ENCODE data around the gene PRAMEF25. TPM values are rescaled to one million over a fixed set of nuclear protein-coding genes. Genes with fewer than 3 reads are reported as not detected.
"Not testable (repeated sequence)": the region's sequence is repeated elsewhere in the genome, so short reads cannot be mapped to it uniquely, and the experiment has no call there.

Gene PRAMEF25
- total RNA-seq = not detected
- total RNA-seq (2013) = not detected
- total RNA-seq = 0 reads per million in 29 experiments

GRCh38 chr1:13070474-13070873, at the start of gene PRAMEF25:
Gene PRAMEF25, plus strand, starts transcription at chr1:13070774. Its CDS starts 2,920 bp downstream, at chr1:13073694.
- H3K4me3 ChIP-seq (ENCODE audit: control insufficient read depth in 1 of 2, extremely low read depth in 1 of 2, low read length in 1 of 2); H3K27me3 ChIP-seq (replicated peaks in 1 of 2; ENCODE audit: control insufficient read depth in 2 of 2, extremely low read depth in 1 of 2, insufficient read depth in 2 of 2, low read length in 1 of 2); CTCF ChIA-PET; H3K36me3 Mint-ChIP-seq; H3K4me1 Mint-ChIP-seq; H3K36me3 ChIP-seq (ENCODE audit: control insufficient read depth in 2 of 2, extremely low read depth in 1 of 2, insufficient read depth in 1 of 2, low read length in 1 of 2); ATAC-seq (replicated peaks in 1 of 4); POLR2A ChIA-PET; DNase-seq; H3K4me1 ChIP-seq (ENCODE audit: control insufficient read depth in 1 of 2, extremely low read depth in 1 of 2, insufficient read depth in 2 of 2, low read length in 2 of 2); H3K27me3 Mint-ChIP-seq; H3K9me3 ChIP-seq; H3K27ac ChIP-seq (ENCODE audit: low read length); H3K9me3 Mint-ChIP-seq; H3K27ac Mint-ChIP-seq; H3K4me3 Mint-ChIP-seq: not testable (repeated sequence)
- no CpG with 5 or more reads among the region's 4 CpGs for WGBS (ENCODE audit: insufficient coverage)

GRCh38 chr1:13056475-13056874, 14.1 kb upstream of the PRAMEF25 start, which contains the start of gene PRAMEF27:
Gene PRAMEF27, minus strand, starts transcription at chr1:13056575. Its CDS starts 2,916 bp downstream, at chr1:13053659.
- H3K36me3 ChIP-seq (ENCODE audit: control insufficient read depth in 2 of 2, extremely low read depth in 1 of 2, insufficient read depth in 1 of 2, low read length in 1 of 2); H3K27me3 ChIP-seq (replicated peaks in 1 of 2; ENCODE audit: control insufficient read depth in 2 of 2, extremely low read depth in 1 of 2, insufficient read depth in 2 of 2, low read length in 1 of 2); H3K27ac Mint-ChIP-seq; H3K4me1 ChIP-seq (ENCODE audit: control insufficient read depth in 1 of 2, extremely low read depth in 1 of 2, insufficient read depth in 2 of 2, low read length in 2 of 2); DNase-seq; H3K27ac ChIP-seq (ENCODE audit: low read length); H3K27me3 Mint-ChIP-seq; CTCF ChIA-PET; ATAC-seq (replicated peaks in 1 of 4); H3K4me3 Mint-ChIP-seq; H3K9me3 ChIP-seq; H3K4me3 ChIP-seq (ENCODE audit: control insufficient read depth in 1 of 2, extremely low read depth in 1 of 2, low read length in 1 of 2); POLR2A ChIA-PET; H3K9me3 Mint-ChIP-seq; H3K36me3 Mint-ChIP-seq; H3K4me1 Mint-ChIP-seq: not testable (repeated sequence)
- WGBS (ENCODE audit: insufficient coverage) = no CpG with 5 or more reads among the region's 3 CpGs

- not testable (repeated sequence) for H3K36me3 Mint-ChIP-seq
Observed at GRCh38 chr1:13116754-13117153, 46.2 kb downstream of the PRAMEF25 start, which contains the start of gene HNRNPCL2. Gene HNRNPCL2, minus strand, starts transcription at chr1:13116854. Its CDS starts 454 bp downstream, at chr1:13116400.

More at GRCh38 chr1:13116754-13117153, 46.2 kb downstream of the PRAMEF25 start, which contains the start of gene HNRNPCL2:
- POLR2A ChIA-PET; H3K4me3 Mint-ChIP-seq; CTCF ChIA-PET; H3K9me3 Mint-ChIP-seq; H3K27ac Mint-ChIP-seq; H3K27me3 ChIP-seq (replicated peaks in 1 of 2; ENCODE audit: control insufficient read depth in 2 of 2, extremely low read depth in 1 of 2, insufficient read depth in 2 of 2, low read length in 1 of 2); H3K4me1 ChIP-seq (ENCODE audit: control insufficient read depth in 1 of 2, extremely low read depth in 1 of 2, insufficient read depth in 2 of 2, low read length in 2 of 2); H3K27ac ChIP-seq (ENCODE audit: low read length); H3K9me3 ChIP-seq; H3K36me3 ChIP-seq (ENCODE audit: control insufficient read depth in 2 of 2, extremely low read depth in 1 of 2, insufficient read depth in 1 of 2, low read length in 1 of 2); H3K4me1 Mint-ChIP-seq; ATAC-seq (replicated peaks in 1 of 4); H3K4me3 ChIP-seq (ENCODE audit: control insufficient read depth in 1 of 2, extremely low read depth in 1 of 2, low read length in 1 of 2); DNase-seq: not testable (repeated sequence)
- peaks cover 5 to 11% of the 10 kb centered on the region in 2 donors for H3K27me3 Mint-ChIP-seq
- no CpG with 5 or more reads among the region's 6 CpGs for WGBS (ENCODE audit: insufficient coverage)

Other genes starting within 250 kb of the PRAMEF25 start
- not detected for gene PRAMEF11, start 239.4 kb upstream of the PRAMEF25 start, total RNA-seq
- not detected for gene HNRNPCL1, start 222.1 kb upstream of the PRAMEF25 start, total RNA-seq
- gene PRAMEF2, start 213.7 kb upstream of the PRAMEF25 start, total RNA-seq = not detected
- not detected for gene PRAMEF4, start 184.6 kb upstream of the PRAMEF25 start, total RNA-seq
- not detected for gene PRAMEF10, start 172.5 kb upstream of the PRAMEF25 start, total RNA-seq
- not detected for gene PRAMEF7, start 154.2 kb upstream of the PRAMEF25 start, total RNA-seq
- gene PRAMEF6, start 123.2 kb upstream of the PRAMEF25 start, total RNA-seq = not detected
- not detected for gene PRAMEF27, start 14.2 kb upstream of the PRAMEF25 start, total RNA-seq
- gene HNRNPCL3, start 10.0 kb upstream of the PRAMEF25 start, total RNA-seq = not detected
- not detected for gene HNRNPCL2, start 46.1 kb downstream of the PRAMEF25 start, total RNA-seq
- not detected for gene PRAMEF26, start 85.2 kb downstream of the PRAMEF25 start, total RNA-seq
- not detected for gene HNRNPCL4, start 94.9 kb downstream of the PRAMEF25 start, total RNA-seq
- gene PRAMEF9, start 101.1 kb downstream of the PRAMEF25 start, total RNA-seq = not detected
- gene PRAMEF13, start 130.6 kb downstream of the PRAMEF25 start, total RNA-seq = not detected
- gene PRAMEF18, start 155.4 kb downstream of the PRAMEF25 start, total RNA-seq = not detected
- gene PRAMEF5, start 183.4 kb downstream of the PRAMEF25 start, total RNA-seq = not detected
- not detected for gene PRAMEF8, start 214.4 kb downstream of the PRAMEF25 start, total RNA-seq
- gene PRAMEF33, start 232.8 kb downstream of the PRAMEF25 start, total RNA-seq = not detected
- gene PRAMEF15, start 244.8 kb downstream of the PRAMEF25 start, total RNA-seq = not detected

Data from T-cell (primary cell).